Adrenal gland (tissue), 19 donors: ENCODE results near the gene NOC4L. TPM values are rescaled to one million over a fixed set of nuclear protein-coding genes. Genes with fewer than 3 reads are reported as not detected.
A peak's percentile ranks its signal among the peaks of the same experiment; 100 is the strongest.

Experiments
- DNase-seq, 7 donors: peaks; one replicate each; pipeline ENCODE4 v3.0.0-alpha.2; 2019 to 2020
- H3K27ac ChIP-seq, 5 donors: fragments of 200-600 bp; sonication (generic) in 4 of 5; 1 replicate in 3 of 5; 2 replicates in 2 of 5; pipeline versions ENCODE4 v1.5.1 to v1.8.0; 2016 to 2020; ENCODE audit warnings: mild to moderate bottlenecking in 1 of 5
- H3K27me3 ChIP-seq: fragments of 200-600 bp; 2 replicates; pipeline ENCODE4 v1.8.0; 2021
- H3K36me3 ChIP-seq, 2 donors: fragments of 200-600 bp; replicated peaks in 1 of 2; 1 replicate in 1 of 2; 2 replicates in 1 of 2; pipeline versions ENCODE4 v1.5.1 to v1.8.0; 2018 to 2022
- H3K4me1 ChIP-seq, 2 donors: fragments of 200-600 bp; replicated peaks in 1 of 2; 1 replicate in 1 of 2; 2 replicates in 1 of 2; pipeline versions ENCODE4 v1.5.1 to v1.8.0; 2018 to 2021
- H3K4me3 ChIP-seq, 4 donors: fragments of 200-600 bp; sonication (generic) in 3 of 4; one replicate each; pipeline ENCODE4 v1.5.1; 2016 to 2018
- H3K9me3 ChIP-seq, 3 donors: fragments of 200-600 bp; sonication (generic) in 1 of 3; replicated peaks in 1 of 3; 1 replicate in 2 of 3; 2 replicates in 1 of 3; pipeline versions ENCODE4 v1.5.1 to v1.8.0; 2016 to 2021
- POLR2A ChIP-seq, 2 donors: fragments of 450-650 bp; IDR thresholded peaks; one replicate each; pipeline ENCODE4 v1.6.1; 2017; ENCODE audit warnings: antibody characterized with exemption in 2 of 2, mild to moderate bottlenecking in 2 of 2, moderate library complexity in 1 of 2
- WGBS, 4 donors: extraction: QIAGEN DNeasy Blood & Tissue Kit in 2 of 4; methylation state at CpG; one replicate each; pipeline versions ENCODE4 v1.1.5 to v1.1.7; 2013 to 2017; 5-methylcytosine and 5-hydroxymethylcytosine counted together
- intact Hi-C, 2 donors: fragments of 100-400 bp; cut with DNase I; formaldehyde crosslinking; loops; one replicate each; pipeline versions ENCODE4 v1.14.1 to v1.15.0; 2022 to 2023
- long read RNA-seq, 10 donors: library from polyadenylated mRNA in 3 of 10; unstranded in 2 of 10; stranded (forward) in 1 of 10; transcript quantifications; one replicate each; pipeline ENCODE4 v2.0.0 and lab custom pipeline, GENCODE V29; 2021 to 2026
- polyA plus RNA-seq, 3 donors: library from polyadenylated mRNA; stranded (reverse); fragments of 200-250 nt in 2 of 3; fragments of 350-450 nt in 1 of 3; fragmentation: Illumina TruSeq in 1 of 3; extraction: RNeasy Lipid Tissue Mini Kit (QIAGEN cat#74804) in 1 of 3; gene quantifications; one replicate each; pipeline ENCODE4 v1.2.3, GENCODE V29; 2013 to 2014
- total RNA-seq, 9 donors: library from RNA; depleted of rRNA in 4 of 9; stranded (reverse); fragments of >200 nt in 4 of 9; fragments of 120-200 nt in 1 of 9; fragmentation: NEBNext Ultra II Directional in 1 of 9; extraction: Animal tissue kit (Norgen Biotek cat#: 25700) in 1 of 9; gene quantifications; one replicate each; pipeline versions ENCODE4 v1.1.0 to v1.2.4, GENCODE V29; 2013 to 2023
- TF ChIP-seq, protein P1 (sequence below), 6 experiments: fragments of 450-650 bp in 4 of 6; fragments of 200-600 bp in 2 of 6; sonication (generic) in 1 of 6; IDR thresholded peaks; 1 replicate in 5 of 6; 2 replicates in 1 of 6; pipeline versions ENCODE4 v1.5.1 to v1.8.0; 2016 to 2021; ENCODE audit warnings: antibody characterized with exemption in 6 of 6, mild to moderate bottlenecking in 2 of 6, moderate library complexity in 1 of 6
- donor health status: healthy with polysubstance abuse.
- donor health status: Bipolar disorder and iron deficiency.
- donor health status: DM: yes; HTN: yes; CAD: no.
- donor health status: DM: no; HTN: no; CAD: no.
- donor health status: DM: no; HTN: no; CAD: no.
- donor health status: DM: yes; HTN: yes; CAD: no.

Gene NOC4L
- total RNA-seq = 10 to 100 TPM in 7 of 9 donors, 1 to 10 TPM in 2; 6.8 to 30.9 (median 14.5) TPM
- polyA plus RNA-seq = 10 to 100 TPM in 2 of 3 donors, 1 to 10 TPM in 1; 4.7 to 51.5 (median 47.7) TPM
- long read RNA-seq, donor 1, partial matches to known transcripts = 0 of 2 reads
- long read RNA-seq, donor 1, other reads (novel, unspliced or antisense) = 0 of 2 reads
- long read RNA-seq, donor 2, transcript NOC4L-201 (15 exons, 1,632 nt) = major isoform, 6 of 6 reads
- long read RNA-seq, donor 2, partial matches to known transcripts = 0 of 6 reads
- long read RNA-seq, donor 2, other reads (novel, unspliced or antisense) = 0 of 6 reads
- long read RNA-seq, donor 3, partial matches to known transcripts = 0 of 3 reads
- long read RNA-seq, donor 3, other reads (novel, unspliced or antisense) = 0 of 3 reads
- long read RNA-seq, donor 4, transcript NOC4L-201 (15 exons, 1,632 nt) = major isoform, 13 of 16 reads
- long read RNA-seq, donor 4, partial matches to known transcripts = 0 of 16 reads
- long read RNA-seq, donor 4, other reads (novel, unspliced or antisense) = 3 of 16 reads
- long read RNA-seq, donor 5, transcript NOC4L-201 (15 exons, 1,632 nt) = major isoform, 56 of 66 reads
- long read RNA-seq, donor 5, partial matches to known transcripts = 3 of 66 reads
- long read RNA-seq, donor 5, other reads (novel, unspliced or antisense) = 7 of 66 reads
- long read RNA-seq, donor 6, transcript NOC4L-201 (15 exons, 1,632 nt) = major isoform, 24 of 32 reads
- long read RNA-seq, donor 6, partial matches to known transcripts = 2 of 32 reads
- long read RNA-seq, donor 6, other reads (novel, unspliced or antisense) = 6 of 32 reads
- long read RNA-seq, donor 7, partial matches to known transcripts = 0 of 3 reads
- long read RNA-seq, donor 7, other reads (novel, unspliced or antisense) = 0 of 3 reads
- long read RNA-seq, donor 8, transcript NOC4L-201 (15 exons, 1,632 nt) = major isoform, 13 of 13 reads
- long read RNA-seq, donor 8, partial matches to known transcripts = 0 of 13 reads
- long read RNA-seq, donor 8, other reads (novel, unspliced or antisense) = 0 of 13 reads
- long read RNA-seq, donor 9, transcript NOC4L-201 (15 exons, 1,632 nt) = major isoform, 5 of 5 reads
- long read RNA-seq, donor 9, partial matches to known transcripts = 0 of 5 reads
- long read RNA-seq, donor 9, other reads (novel, unspliced or antisense) = 0 of 5 reads
- long read RNA-seq, donor 10, partial matches to known transcripts = 0 of 3 reads
- long read RNA-seq, donor 10, other reads (novel, unspliced or antisense) = 0 of 3 reads

DNA sequence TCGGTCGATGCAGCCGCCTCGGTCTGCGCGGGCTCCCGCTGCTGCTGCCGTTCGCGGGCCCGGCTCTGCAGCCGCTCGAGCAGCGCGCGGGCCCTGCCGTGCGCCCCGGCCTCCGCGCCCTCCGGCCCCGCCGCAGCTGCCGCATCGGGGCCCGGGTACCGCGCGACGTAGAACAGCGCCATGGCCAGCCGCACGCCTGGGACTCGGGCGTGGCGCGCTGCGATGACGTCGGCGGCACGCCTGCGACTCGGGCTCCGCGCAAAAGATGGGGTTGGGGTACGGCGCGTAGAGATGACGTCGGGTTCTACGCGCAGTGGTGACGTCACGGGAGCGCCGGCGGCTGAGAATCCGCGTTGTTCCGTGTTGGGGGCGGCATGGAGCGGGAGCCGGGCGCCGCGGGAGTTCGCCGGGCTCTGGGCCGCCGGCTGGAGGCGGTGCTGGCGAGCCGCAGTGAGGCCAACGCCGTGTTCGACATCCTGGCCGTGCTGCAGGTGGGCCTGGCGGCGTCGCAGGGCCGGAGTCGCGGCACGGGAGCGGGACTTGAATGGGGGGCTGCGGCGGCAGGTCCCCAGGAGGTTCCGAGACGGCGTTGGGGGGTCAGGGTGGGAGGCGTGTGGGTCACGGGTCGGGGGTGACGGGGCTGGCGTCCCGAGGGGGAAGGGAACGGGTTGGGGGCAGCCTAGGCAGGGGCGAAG is at the start of gene NOC4L, which contains the start of gene DDX51:
Gene NOC4L, plus strand, starts transcription at position 343 of the 695 bp plus-strand sequence. Its CDS starts 32 bp downstream, at position 375.
Gene DDX51, minus strand, starts transcription at position 205 of the 695 bp plus-strand sequence. Its CDS starts 23 bp downstream, at position 182.
- TF ChIP-seq, protein P1, sequence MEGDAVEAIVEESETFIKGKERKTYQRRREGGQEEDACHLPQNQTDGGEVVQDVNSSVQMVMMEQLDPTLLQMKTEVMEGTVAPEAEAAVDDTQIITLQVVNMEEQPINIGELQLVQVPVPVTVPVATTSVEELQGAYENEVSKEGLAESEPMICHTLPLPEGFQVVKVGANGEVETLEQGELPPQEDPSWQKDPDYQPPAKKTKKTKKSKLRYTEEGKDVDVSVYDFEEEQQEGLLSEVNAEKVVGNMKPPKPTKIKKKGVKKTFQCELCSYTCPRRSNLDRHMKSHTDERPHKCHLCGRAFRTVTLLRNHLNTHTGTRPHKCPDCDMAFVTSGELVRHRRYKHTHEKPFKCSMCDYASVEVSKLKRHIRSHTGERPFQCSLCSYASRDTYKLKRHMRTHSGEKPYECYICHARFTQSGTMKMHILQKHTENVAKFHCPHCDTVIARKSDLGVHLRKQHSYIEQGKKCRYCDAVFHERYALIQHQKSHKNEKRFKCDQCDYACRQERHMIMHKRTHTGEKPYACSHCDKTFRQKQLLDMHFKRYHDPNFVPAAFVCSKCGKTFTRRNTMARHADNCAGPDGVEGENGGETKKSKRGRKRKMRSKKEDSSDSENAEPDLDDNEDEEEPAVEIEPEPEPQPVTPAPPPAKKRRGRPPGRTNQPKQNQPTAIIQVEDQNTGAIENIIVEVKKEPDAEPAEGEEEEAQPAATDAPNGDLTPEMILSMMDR (IDR thresholded peaks at IDR 0.05) = peak in 1 of 6 experiments; percentile 2
- peak; percentile 58 to 60 for TF ChIP-seq POLR2A (IDR thresholded peaks at IDR 0.05)
- peak; percentile 91 to 97 (median 94) for DNase-seq
- H3K4me1 ChIP-seq = peaks cover 15 to 23% of the 10 kb centered on the region in 2 donors
- peaks cover 0 to 40% of the 10 kb centered on the region in 2 donors for H3K36me3 ChIP-seq
- peak within 1 kb of the TSS; percentile 66 to 100 (median 72) for H3K4me3 ChIP-seq
- H3K27ac ChIP-seq = peak within 1 kb of the TSS in 4 of 5 donors; percentile 67 to 90 (median 76)
- H3K27me3 ChIP-seq = no peaks in the 10 kb centered on the region
- H3K9me3 ChIP-seq = no peaks in the 10 kb centered on the region
- intact Hi-C loops = no loop called here
- WGBS, 4 donors = 0% methylated on average over 36 to 100 of the region's 100 CpGs; no CpG with 5 or more reads in 1 of the 4 donors

- peaks cover 0 to 5% of the 10 kb centered on the region in 2 donors for H3K4me1 ChIP-seq
- no peak for TF ChIP-seq POLR2A (IDR thresholded peaks at IDR 0.05)
- TF ChIP-seq, protein P1 (IDR thresholded peaks at IDR 0.05) = no peak
- peaks cover 0 to 13% of the 10 kb centered on the region in 2 donors for H3K36me3 ChIP-seq
- 87 to 97% (median 97%) methylated on average over 11 of the region's 11 CpGs for WGBS, 4 donors
- DNase-seq = peak in 2 of 7 donors; percentile 7 to 43
- no peak overlapping the region for H3K27ac ChIP-seq
- H3K9me3 ChIP-seq = no peaks in the 10 kb centered on the region
- H3K4me3 ChIP-seq = no peak overlapping the region
- intact Hi-C loops = no loop called here
- no peaks in the 10 kb centered on the region for H3K27me3 ChIP-seq
These were observed 48.5 kb upstream of the NOC4L start for GRCh38 chr12:132095520-132096409.

- no peak overlapping the region for H3K27ac ChIP-seq
- intact Hi-C loops = no loop called here
- H3K4me1 ChIP-seq = no peaks in the 10 kb centered on the region
- no peaks in the 10 kb centered on the region for H3K27me3 ChIP-seq
- no peak overlapping the region for H3K4me3 ChIP-seq
- DNase-seq = peak in 2 of 7 donors; percentile 1 to 44
- H3K36me3 ChIP-seq = peaks cover 0 to 16% of the 10 kb centered on the region in 2 donors
- H3K9me3 ChIP-seq = no peaks in the 10 kb centered on the region
- TF ChIP-seq, protein P1 (IDR thresholded peaks at IDR 0.05) = no peak
- TF ChIP-seq POLR2A (IDR thresholded peaks at IDR 0.05) = no peak
- WGBS, 4 donors = 90 to 94% (median 91%) methylated on average over 12 of the region's 12 CpGs
These were observed 44.5 kb upstream of the NOC4L start for GRCh38 chr12:132099739-132100138.
